Ishikawa (cell line): ENCODE measurements around the gene CFAP61.

Source experiments
- CEBPB ChIP-seq: IDR thresholded peaks from 2 replicates; pipeline ENCODE4 v1.6.1; 2012
- CREB1 ChIP-seq: IDR thresholded peaks from 2 replicates; pipeline ENCODE4 v1.6.1; 2012; ENCODE audit warnings: low read depth
- EGR1 ChIP-seq: IDR thresholded peaks from 2 replicates; pipeline ENCODE4 v1.6.1; 2012
- EP300 ChIP-seq: IDR thresholded peaks from 2 replicates; pipeline ENCODE4 v1.6.1; 2012; ENCODE audit warnings: borderline replicate concordance
- FOXM1 ChIP-seq: IDR thresholded peaks from 2 replicates; pipeline ENCODE4 v1.6.1; 2012; ENCODE audit warnings: low read depth, borderline replicate concordance
- MAX ChIP-seq: IDR thresholded peaks from 2 replicates; pipeline ENCODE4 v1.6.1; 2012
- NFIC ChIP-seq: IDR thresholded peaks from 2 replicates; pipeline ENCODE4 v1.6.1; 2012
- RAD21 ChIP-seq: IDR thresholded peaks from 2 replicates; pipeline ENCODE4 v1.6.1; 2012; ENCODE audit warnings: low read depth
- REST ChIP-seq: IDR thresholded peaks from 2 replicates; pipeline ENCODE4 v1.6.1; 2012; ENCODE audit warnings: low read depth, mild to moderate bottlenecking
- TAF1 ChIP-seq: IDR thresholded peaks from 2 replicates; pipeline ENCODE4 v1.6.1; 2012; ENCODE audit warnings: low read depth, mild to moderate bottlenecking
- TCF12 ChIP-seq: IDR thresholded peaks from 2 replicates; pipeline ENCODE4 v1.6.1; 2012; ENCODE audit warnings: low read depth
- TEAD4 ChIP-seq: IDR thresholded peaks from 2 replicates; pipeline ENCODE4 v1.6.1; 2012
- YY1 ChIP-seq: IDR thresholded peaks from 2 replicates; pipeline ENCODE4 v1.6.1; 2012; ENCODE audit warnings: low read depth
- ZBTB7A ChIP-seq: IDR thresholded peaks from 2 replicates; pipeline ENCODE4 v1.6.1; 2012; ENCODE audit warnings: low read depth
- TF ChIP-seq, protein P1 (sequence below): IDR thresholded peaks from 2 replicates; pipeline ENCODE4 v1.6.1; 2012

CFAP61 gene

DNA sequence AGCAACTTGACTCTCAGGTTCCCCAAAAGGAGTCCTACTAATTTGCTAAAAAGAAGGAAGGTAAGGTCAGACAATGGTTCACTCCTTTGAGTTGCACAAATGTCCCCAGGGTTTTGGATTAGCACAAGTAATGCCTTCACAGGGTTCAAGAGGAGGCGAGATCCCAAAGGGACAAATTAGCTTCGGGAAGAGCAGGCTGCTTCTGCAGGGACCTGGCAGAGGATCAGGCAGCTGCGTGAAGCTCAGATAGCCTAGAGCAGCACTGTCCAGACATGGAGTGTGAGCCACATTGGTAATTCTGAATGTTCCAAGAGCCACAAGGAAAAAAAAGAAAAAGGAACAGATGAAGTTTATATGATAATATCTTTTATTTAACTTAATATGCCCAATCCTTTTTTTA, 115.4 kb downstream of the CFAP61 start:
- TF ChIP-seq EP300 = no peak
- no peak for TF ChIP-seq FOXM1
- TF ChIP-seq NFIC = no peak
- TF ChIP-seq RAD21 = no peak
- no peak for TF ChIP-seq MAX
- TF ChIP-seq, protein P1, sequence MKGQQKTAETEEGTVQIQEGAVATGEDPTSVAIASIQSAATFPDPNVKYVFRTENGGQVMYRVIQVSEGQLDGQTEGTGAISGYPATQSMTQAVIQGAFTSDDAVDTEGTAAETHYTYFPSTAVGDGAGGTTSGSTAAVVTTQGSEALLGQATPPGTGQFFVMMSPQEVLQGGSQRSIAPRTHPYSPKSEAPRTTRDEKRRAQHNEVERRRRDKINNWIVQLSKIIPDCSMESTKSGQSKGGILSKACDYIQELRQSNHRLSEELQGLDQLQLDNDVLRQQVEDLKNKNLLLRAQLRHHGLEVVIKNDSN = no peak
- no peak for TF ChIP-seq YY1
- no peak for TF ChIP-seq REST

DNA sequence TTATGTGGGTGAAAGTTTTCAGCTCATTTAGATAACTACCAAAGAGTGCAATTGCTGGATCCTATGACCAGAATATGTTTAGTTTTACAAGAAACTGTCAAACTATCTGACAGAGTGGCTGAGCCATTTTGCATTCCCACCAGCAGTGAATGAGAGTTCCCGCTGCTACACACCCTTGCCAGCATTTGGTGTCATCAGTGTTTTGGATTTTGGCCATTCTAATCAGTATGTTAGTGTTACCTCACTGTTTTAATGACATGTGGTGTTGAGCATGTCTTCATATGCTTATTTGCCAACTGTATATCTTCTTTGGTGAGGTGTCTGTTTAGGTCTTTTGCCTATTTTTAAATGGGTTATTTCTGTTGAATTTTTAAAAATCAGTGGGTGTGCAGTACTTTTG, 120.9 kb downstream of the CFAP61 start:
- TF ChIP-seq FOXM1 (no peak), MAX (no peak), CREB1 (no peak)
- TF ChIP-seq, protein P1 = no peak

DNA sequence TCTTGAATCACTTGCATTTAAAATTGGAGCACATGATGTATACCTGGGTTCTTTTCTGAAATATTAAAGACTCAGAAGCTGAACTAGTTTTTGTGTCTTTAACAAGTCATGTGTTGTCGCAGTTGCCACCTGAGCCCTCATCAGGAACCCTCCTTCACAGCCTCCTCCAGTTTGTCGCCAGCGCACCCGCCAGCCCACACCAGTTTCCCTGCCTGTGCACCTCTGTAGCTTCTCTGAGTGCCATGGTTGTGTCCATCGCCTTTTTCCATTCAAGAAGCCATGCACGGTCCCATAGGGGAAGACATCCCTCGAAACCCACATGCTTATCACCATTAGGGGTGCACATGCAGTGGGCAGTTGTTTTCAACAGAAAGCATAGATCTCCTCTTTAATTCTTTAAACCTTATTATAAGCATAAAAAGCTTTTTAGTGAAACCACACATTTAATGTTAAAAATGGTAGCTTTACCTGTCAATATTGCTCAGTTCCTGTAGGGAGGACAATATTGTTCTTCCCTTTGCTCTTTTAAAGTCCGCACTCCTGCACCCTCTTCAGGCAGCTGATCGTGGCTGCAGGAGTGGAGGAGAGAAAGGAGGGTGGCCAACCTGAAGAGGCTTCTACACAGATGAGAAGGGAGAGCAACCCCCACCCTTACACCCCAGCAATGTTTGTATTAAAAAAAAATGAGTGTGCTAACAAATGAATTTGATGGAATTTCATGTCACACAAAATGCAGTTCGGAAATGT, 121.9 kb downstream of the CFAP61 start:
- TF ChIP-seq EGR1 (no peak), MAX (no peak), ZBTB7A (no peak), YY1 (no peak), NFIC (no peak), RAD21 (no peak), TAF1 (no peak), CREB1 (no peak), EP300 (no peak), TCF12 (no peak), CEBPB (no peak), REST (no peak), TEAD4 (no peak)
- TF ChIP-seq, protein P1 = no peak

DNA sequence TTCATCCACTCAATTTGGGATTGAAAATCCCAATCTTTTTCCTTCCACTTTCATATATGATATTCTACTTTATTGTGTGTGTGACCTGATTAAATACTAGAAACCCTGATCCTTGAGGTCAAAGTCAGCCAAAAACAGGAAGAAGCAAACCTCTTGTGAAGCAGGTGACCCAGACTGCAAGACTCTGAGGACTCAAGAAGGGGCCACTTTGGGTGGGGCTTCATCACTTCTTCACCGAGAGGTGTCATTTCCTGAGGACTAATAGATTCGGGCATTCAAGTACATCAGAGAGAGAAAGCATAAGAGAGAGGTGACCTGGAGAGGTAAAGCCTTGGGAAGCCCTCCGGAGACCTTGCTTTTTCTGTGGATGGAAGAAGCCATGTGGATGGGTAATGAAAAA, 129.0 kb downstream of the CFAP61 start:
- no peak for TF ChIP-seq CREB1
- no peak for TF ChIP-seq CEBPB
- no peak for TF ChIP-seq REST
- no peak for TF ChIP-seq NFIC
- no peak for TF ChIP-seq EP300
- TF ChIP-seq, protein P1 = no peak
- TF ChIP-seq ZBTB7A = no peak
- TF ChIP-seq TCF12 = no peak
- no peak for TF ChIP-seq MAX
- no peak for TF ChIP-seq FOXM1
- no peak for TF ChIP-seq YY1
- no peak for TF ChIP-seq EGR1
- TF ChIP-seq TAF1 = no peak
- no peak for TF ChIP-seq RAD21
- TF ChIP-seq TEAD4 = no peak
